GM12878 (cell line): ENCODE data around the gene BUD23. TPM values are rescaled to one million over a fixed set of nuclear protein-coding genes. Genes with fewer than 3 reads are reported as not detected.

Experiments used
- ATAC-seq: fragments of 200-7000 bp; cut with Tn5 transposase; 3 replicates; pipeline ENCODE4 v1.9.1; 2020; ENCODE audit warnings: mild to moderate bottlenecking, moderate library complexity
- BruUV-seq: library from RNA; stranded (reverse); fragments of 400-500 nt; replicated peaks from 2 replicates; lab custom pipeline; 2021; lab: Mats Ljungman, UMichigan
- CTCF ChIA-PET: fragments of 300-600 bp; sonication (Branson Sonifier 250); formaldehyde crosslinking; extraction: SDS; loops from one replicate; lab custom pipeline; 2021; ENCODE audit warnings: inconsistent platforms; lab: Yijun Ruan, JAX
- POLR2A ChIA-PET: fragments of 350-600 bp; formaldehyde crosslinking; extraction: SDS; loops from one replicate; lab custom pipeline; 2021; ENCODE audit warnings: inconsistent platforms; lab: Charles Lee
- RAD21 ChIA-PET: fragments of 300-600 bp; sonication (Branson Sonifier 250); formaldehyde crosslinking; loops from one replicate; lab custom pipeline; 2023; ENCODE audit warnings: antibody characterized with exemption; ENCODE audit not compliant: unreplicated experiment; lab: Charles Lee
- SMC1A ChIA-PET: fragments of 300-600 bp; sonication (Branson Sonifier 250); formaldehyde crosslinking; loops from one replicate; lab custom pipeline; 2023; ENCODE audit not compliant: unreplicated experiment, uncharacterized antibody; lab: Charles Lee
- DNase-seq: peaks from one replicate; pipeline ENCODE4 v3.0.0-alpha.2; 2011; ENCODE audit warnings: low read depth, low spot score
- FAIRE-seq: peaks from 3 replicates; lab custom pipeline; 2011; peaks lifted over from hg19 to GRCh38; lab: Jason Lieb, UNC
- H2AFZ ChIP-seq: 2 replicates; pipeline ENCODE4 v1.6.0; 2011; ENCODE audit warnings: low read depth, low read length, control low read depth; ENCODE audit not compliant: control insufficient read depth
- H3K27ac ChIP-seq: 2 replicates; pipeline ENCODE4 v1.5.1; 2011; ENCODE audit warnings: control low read depth; ENCODE audit not compliant: control insufficient read depth, insufficient read depth
- H3K27me3 ChIP-seq, 2 experiments: replicated peaks in 1 of 2; 2 replicates each; pipeline versions ENCODE4 v1.6.0 to v1.6.1; 2011; ENCODE audit warnings: low read length in 1 of 2; ENCODE audit not compliant: control insufficient read depth in 2 of 2, insufficient read depth in 2 of 2
- H3K36me3 ChIP-seq, 2 experiments: 2 replicates each; pipeline ENCODE4 v1.5.1; 2011; ENCODE audit warnings: low read length in 1 of 2; ENCODE audit not compliant: control insufficient read depth in 2 of 2, insufficient read depth in 2 of 2
- H3K4me1 ChIP-seq: 2 replicates; pipeline ENCODE4 v1.6.1; 2011; ENCODE audit warnings: mild to moderate bottlenecking, low read length, moderate library complexity, mixed read lengths; ENCODE audit not compliant: control insufficient read depth, insufficient read depth
- H3K4me2 ChIP-seq: 2 replicates; pipeline ENCODE4 v1.6.0; 2011; ENCODE audit warnings: control low read depth; ENCODE audit not compliant: control insufficient read depth, insufficient read depth
- H3K4me3 ChIP-seq: fragments of 200-600 bp; sonication (generic); 2 replicates; pipeline ENCODE4 v1.5.1; 2016
- H3K79me2 ChIP-seq: 2 replicates; pipeline ENCODE4 v1.6.0; 2011; ENCODE audit warnings: low read length; ENCODE audit not compliant: control insufficient read depth, insufficient read depth
- H3K9ac ChIP-seq: 2 replicates; pipeline ENCODE4 v1.8.0; 2011; ENCODE audit warnings: low read length, control low read depth, mixed read lengths; ENCODE audit not compliant: control insufficient read depth, insufficient read depth
- H3K9me3 ChIP-seq: replicated peaks from 3 replicates; pipeline ENCODE4 v1.5.1; 2011; ENCODE audit warnings: mild to moderate bottlenecking, low read length; ENCODE audit not compliant: control insufficient read depth, insufficient read depth
- H4K20me1 ChIP-seq: 2 replicates; pipeline ENCODE4 v1.6.0; 2011; ENCODE audit not compliant: control insufficient read depth, insufficient read depth
- CBX3 ChIP-seq: fragments of 200-600 bp; sonication (generic); IDR thresholded peaks from 2 replicates; pipeline ENCODE4 v1.6.1; 2016; ENCODE audit warnings: low read depth, borderline replicate concordance
- CREM ChIP-seq: IDR thresholded peaks from 2 replicates; pipeline ENCODE4 v1.6.1; 2014; ENCODE audit warnings: antibody characterized with exemption, low read depth
- E2F8 ChIP-seq: fragments of 450-650 bp; IDR thresholded peaks from 2 replicates; pipeline ENCODE4 v1.6.1; 2018; ENCODE audit warnings: mild to moderate bottlenecking, low read depth, moderate library complexity; ENCODE audit not compliant: partially characterized antibody
- MLLT1 ChIP-seq: fragments of 450-650 bp; IDR thresholded peaks from 2 replicates; pipeline ENCODE4 v1.6.1; 2016; ENCODE audit warnings: mild to moderate bottlenecking
- MTA2 ChIP-seq: fragments of 450-650 bp; IDR thresholded peaks from 2 replicates; pipeline ENCODE4 v1.6.1; 2016; ENCODE audit warnings: low read depth, mild to moderate bottlenecking, moderate library complexity
- NFIC ChIP-seq: IDR thresholded peaks from 2 replicates; pipeline ENCODE4 v1.6.1; 2012; ENCODE audit warnings: low read depth, mild to moderate bottlenecking, inconsistent platforms, low read length, moderate library complexity
- SRF ChIP-seq, 2 experiments: IDR thresholded peaks; 2 replicates each; pipeline ENCODE4 v1.6.1; 2011; ENCODE audit warnings: low read depth in 2 of 2, low read length in 2 of 2, mild to moderate bottlenecking in 1 of 2, moderate library complexity in 1 of 2
- USF2 ChIP-seq: IDR thresholded peaks from 2 replicates; pipeline ENCODE4 v1.6.1; 2011; ENCODE audit warnings: low read depth, low read length, improper control_type of control experiment, borderline replicate concordance
- YY1 ChIP-seq: IDR thresholded peaks from 2 replicates; pipeline ENCODE4 v1.6.1; 2011; ENCODE audit warnings: low read depth, mild to moderate bottlenecking, low read length
- ZBED1 ChIP-seq: IDR thresholded peaks from 2 replicates; pipeline ENCODE4 v1.6.1; 2016; ENCODE audit warnings: borderline replicate concordance
- ZNF24 ChIP-seq: fragments of 450-650 bp; IDR thresholded peaks from 2 replicates; pipeline ENCODE4 v1.6.1; 2017; ENCODE audit warnings: antibody characterized with exemption, mild to moderate bottlenecking
- WGBS: methylation state at CpG from one replicate; pipeline ENCODE4 v1.1.6; 2016; ENCODE audit warnings: low lambda C conversion rate; ENCODE audit not compliant: insufficient replicate concordance, insufficient coverage; ENCODE audit errors: missing lambda C conversion rate; 5-methylcytosine and 5-hydroxymethylcytosine counted together
- in situ Hi-C: fragments of 300-500 bp; cut with MboI; formaldehyde crosslinking; loops from 9 replicates; pipeline ENCODE4 v1.14.3; 2018; ENCODE audit warnings: mixed read lengths
- intact Hi-C: fragments of 100-400 bp; cut with micrococcal nuclease; formaldehyde crosslinking; loops from one replicate; pipeline ENCODE4 v1.14.2; 2022; ENCODE audit not compliant: unreplicated experiment
- polyA plus RNA-seq, 11 experiments: library from polyadenylated mRNA; depleted of rRNA in 4 of 11; unstranded in 6 of 11; stranded (reverse) in 5 of 11; fragments of >200 nt; fragmentation: Nextera tagmentation in 4 of 11; fragmentation: Illumina TruSeq in 1 of 11; extraction: Ambion mirVana in 4 of 11; extraction: Trizol in 1 of 11; gene quantifications; 1 replicate in 1 of 11; 2 replicates in 10 of 11; pipeline versions ENCODE4 v1.2.1 to v1.2.3, GENCODE V29; 2011 to 2016; ENCODE audit warnings: inconsistent platforms in 2 of 11, missing spikeins in 2 of 11, low read depth in 1 of 11
- total RNA-seq, 4 experiments: library from RNA; depleted of rRNA in 3 of 4; stranded (reverse); fragments of >200 nt in 3 of 4; fragmentation: Illumina TruSeq in 1 of 4; extraction: Trizol in 1 of 4; gene quantifications; 2 replicates each; pipeline versions ENCODE4 v1.2.1 to v1.2.3, GENCODE V29; 2013 to 2021

Gene BUD23
- total and polyA plus RNA-seq, 10 of the 15 experiments (the other 5 are each of a cell fraction or from before 2014, with no cell fraction given): 36.4 to 138 (median 99.5) TPM

GRCh38 chr7:73702665-73703064 is 19.3 kb downstream of the BUD23 start:
- Histone ChIP-seq H3K27ac (no peak overlapping the region), H4K20me1 (no peaks in the 10 kb centered on the region), H2AFZ (no peak overlapping the region), H3K27me3 (no peaks in the 10 kb centered on the region), H3K4me3 (no peak overlapping the region), H3K79me2 (no peaks in the 10 kb centered on the region), H3K9ac (no peak overlapping the region), H3K4me2 (no peak overlapping the region), H3K9me3 (no peaks in the 10 kb centered on the region), H3K36me3 (peaks cover 2 to 15% of the 10 kb centered on the region in 2 experiments), H3K4me1 (no peaks in the 10 kb centered on the region)
- ChIA-PET POLR2A (no interaction called here), CTCF (interaction anchor here (1.0 to 1.8 kb wide), 4 partner anchors 8 to 33 kb away, joined by 3 to 6 read pairs (median 4); no protein-coding TSS in a partner anchor), SMC1A (no interaction called here), RAD21 (no interaction called here)
- FAIRE-seq (no peak), ATAC-seq (no peak), DNase-seq (no peak)
- intact Hi-C loops: no loop called here
- no TSS peak for BruUV-seq
- 75% methylated on average over 17 of the region's 18 CpGs for WGBS
- in situ Hi-C loops: no loop called here
- TF ChIP-seq YY1: no peak
- TF ChIP-seq USF2: no peak
- no peak for TF ChIP-seq CREM
- no peak for TF ChIP-seq SRF (IDR thresholded peaks at IDR 0.05; ENCODE audit: low read depth in 2 of 2, low read length in 2 of 2)
- TF ChIP-seq E2F8: no peak
- no peak for TF ChIP-seq ZBED1
- TF ChIP-seq CBX3: no peak
- TF ChIP-seq ZNF24: no peak
- TF ChIP-seq MLLT1: no peak
- TF ChIP-seq NFIC: no peak
- TF ChIP-seq MTA2: no peak
